HepG2 (cell line): ENCODE data around the gene AIFM1. TPM values are rescaled to one million over a fixed set of nuclear protein-coding genes. Genes with fewer than 3 reads are reported as not detected.

Source experiments
- DNMT1 ChIP-seq: sonication (generic); formaldehyde crosslinking; IDR thresholded peaks from 2 replicates; pipeline ENCODE4 v1.5.1; 2020; ENCODE audit warnings: mild to moderate bottlenecking, missing genetic modification reagents
- ERF ChIP-seq: IDR thresholded peaks from 2 replicates; pipeline ENCODE4 v1.6.1; 2018; ENCODE audit warnings: missing biosample characterization, missing genetic modification reagents
- PCBP2 ChIP-seq: fragments of 200-400 bp; formaldehyde crosslinking; optimal IDR thresholded peaks from 2 replicates; pipeline ENCODE3; 2018; ENCODE audit warnings: low read length, low read depth; ENCODE audit not compliant: poor library complexity, severe bottlenecking
- SALL1 ChIP-seq: sonication (generic); formaldehyde crosslinking; IDR thresholded peaks from 2 replicates; pipeline ENCODE4 v1.8.0; 2022; ENCODE audit warnings: mild to moderate bottlenecking, missing genetic modification reagents
- ZBTB43 ChIP-seq: sonication (generic); formaldehyde crosslinking; conservative IDR thresholded peaks from 2 replicates; pipeline ENCODE4 v1.4.0; 2020; ENCODE audit warnings: missing genetic modification reagents
- ZFP91 ChIP-seq: sonication (generic); formaldehyde crosslinking; IDR thresholded peaks from 2 replicates; pipeline ENCODE4 v1.9.0; 2022; ENCODE audit warnings: missing genetic modification reagents, mild to moderate bottlenecking, borderline replicate concordance
- ZNF317 ChIP-seq: sonication (generic); formaldehyde crosslinking; IDR thresholded peaks from 2 replicates; pipeline ENCODE4 v1.5.0; 2020; ENCODE audit warnings: mild to moderate bottlenecking, missing genetic modification reagents
- ZNF337 ChIP-seq: sonication (generic); formaldehyde crosslinking; IDR thresholded peaks from 2 replicates; pipeline ENCODE4 v1.5.1; 2020; ENCODE audit warnings: missing genetic modification reagents, low read depth, mild to moderate bottlenecking, borderline replicate concordance
- ZNF407 ChIP-seq: sonication (generic); formaldehyde crosslinking; IDR thresholded peaks from one replicate; pipeline ENCODE4 v1.5.1; 2020; ENCODE audit warnings: mild to moderate bottlenecking, missing genetic modification reagents; ENCODE audit errors: not compliant biosample characterization
- ZNF513 ChIP-seq: sonication (generic); formaldehyde crosslinking; conservative IDR thresholded peaks from 2 replicates; pipeline ENCODE4 v1.5.0; 2020; ENCODE audit warnings: missing genetic modification reagents
- ZNF619 ChIP-seq: sonication (generic); formaldehyde crosslinking; IDR thresholded peaks from 2 replicates; pipeline ENCODE4 v1.4.0; 2020; ENCODE audit warnings: mild to moderate bottlenecking, missing genetic modification reagents
- ZNF790 ChIP-seq: sonication (generic); formaldehyde crosslinking; IDR thresholded peaks from 2 replicates; pipeline ENCODE4 v1.8.0; 2022; ENCODE audit warnings: missing genetic modification reagents, mild to moderate bottlenecking, borderline replicate concordance
- polyA plus RNA-seq, 8 experiments: library from polyadenylated mRNA; depleted of rRNA in 3 of 8; stranded (reverse) in 7 of 8; unstranded in 1 of 8; fragments of >200 nt; fragmentation: Illumina TruSeq in 4 of 8; extraction: Trizol in 4 of 8; gene quantifications; 2 replicates each; pipeline versions ENCODE4 v1.2.1 to v1.2.3, GENCODE V29; 2011 to 2016; ENCODE audit warnings: low read depth in 4 of 8, missing spikeins in 1 of 8, mixed read lengths in 1 of 8; ENCODE audit not compliant: insufficient read depth in 1 of 8
- total RNA-seq, 5 experiments: library from RNA; depleted of rRNA; stranded (reverse); fragments of >200 nt; fragmentation: Illumina TruSeq; extraction: Trizol; gene quantifications; 2 replicates each; pipeline ENCODE4 v1.2.3, GENCODE V29; 2016; ENCODE audit warnings: low read depth in 1 of 5

AIFM1 gene
- total and polyA plus RNA-seq, 2 of the 13 experiments (the other 11 are each of a cell fraction or from before 2014, with no cell fraction given): 42.8 to 46.9 TPM

GRCh38 chrX:130165703-130166502 is at the start of gene AIFM1 (continued):
- TF ChIP-seq ZNF407 (CRISPR knock-in tag) (no peak), ZNF790 (CRISPR knock-in tag) (no peak), ZNF317 (no peak), DNMT1 (CRISPR knock-in tag) (no peak), SALL1 (peak; percentile 44; the same call in 1 of the 2 replicates), ERF (CRISPR knock-in tag) (no peak), ZFP91 (CRISPR knock-in tag) (peak; percentile 64; the same call in 1 of the 2 replicates), PCBP2 (no peak), ZNF513 (CRISPR knock-in tag) (no peak), ZNF619 (CRISPR knock-in tag) (no peak), ZNF337 (no peak), ZBTB43 (CRISPR knock-in tag) (no peak)
